ENCODE measurements around the gene BLOC1S1. TPM values are rescaled to one million over a fixed set of nuclear protein-coding genes. Genes with fewer than 3 reads are reported as not detected.
A peak's percentile ranks its signal among the peaks of the same experiment; 100 is the strongest.

Gene BLOC1S1
- total and polyA plus RNA-seq, 2 of the 4 experiments (the other 2 are of a cell fraction) = 128 to 285 TPM

DNA sequence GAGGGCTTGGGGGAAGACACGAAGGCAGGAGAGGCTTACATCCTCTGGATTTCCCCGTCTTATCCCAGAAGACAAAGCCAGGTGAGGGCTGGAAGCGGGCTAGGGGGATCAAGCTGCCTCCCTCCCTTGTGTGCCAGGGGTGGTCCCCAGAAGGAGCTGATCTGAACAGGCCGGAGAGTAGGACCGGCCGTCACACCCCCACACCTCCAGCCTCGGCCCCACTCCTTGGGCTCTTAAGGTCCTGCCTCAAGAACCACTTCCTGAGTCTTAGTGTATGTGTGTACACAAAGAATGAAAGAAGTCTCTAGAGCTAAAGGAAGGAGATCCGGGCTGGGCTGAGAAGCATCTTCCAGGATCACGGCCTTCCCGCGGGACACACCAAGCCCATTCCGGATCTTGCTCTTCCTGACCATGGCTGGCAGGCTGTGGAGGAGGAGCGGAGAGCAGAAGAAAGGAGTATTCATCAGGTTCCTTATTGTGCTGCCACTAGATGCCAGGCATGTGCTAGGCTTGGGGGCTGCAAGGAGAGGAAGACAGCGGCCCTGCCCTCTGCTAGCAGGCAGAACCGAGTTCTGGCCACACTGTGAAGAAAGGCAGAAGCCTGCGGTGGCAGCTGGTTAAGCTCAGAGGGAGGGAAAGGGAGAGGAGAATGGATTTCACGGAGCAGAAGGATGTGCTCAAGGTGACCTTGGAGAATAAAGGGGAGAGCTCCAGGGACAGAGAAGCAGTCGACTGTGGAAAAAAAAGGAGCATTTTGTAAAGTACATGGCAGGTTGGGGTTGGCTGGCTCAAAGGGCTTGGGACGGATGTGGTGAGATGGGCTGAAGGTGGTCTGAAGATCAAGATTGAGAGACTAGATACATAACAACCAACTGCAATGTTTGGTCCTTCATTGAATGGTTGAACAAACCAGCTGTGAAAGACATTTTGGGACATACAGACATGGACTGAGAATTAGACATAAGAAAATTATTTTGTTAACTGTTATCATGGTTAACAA lies 14.3 kb downstream of the BLOC1S1 start (continued):
- no peak for TF ChIP-seq MXI1 (IDR thresholded peaks at IDR 0.05; ENCODE audit: borderline replicate concordance, low read depth, low read length)
- no peak for TF ChIP-seq RCOR1 (IDR thresholded peaks at IDR 0.05; ENCODE audit: insufficient replicate concordance, low read length)
- no peak for TF ChIP-seq BHLHE40 (IDR thresholded peaks at IDR 0.05; ENCODE audit: low read depth, low read length)
- TF ChIP-seq FOS (IDR thresholded peaks at IDR 0.05; ENCODE audit: low read depth, low read length) = no peak

DNA sequence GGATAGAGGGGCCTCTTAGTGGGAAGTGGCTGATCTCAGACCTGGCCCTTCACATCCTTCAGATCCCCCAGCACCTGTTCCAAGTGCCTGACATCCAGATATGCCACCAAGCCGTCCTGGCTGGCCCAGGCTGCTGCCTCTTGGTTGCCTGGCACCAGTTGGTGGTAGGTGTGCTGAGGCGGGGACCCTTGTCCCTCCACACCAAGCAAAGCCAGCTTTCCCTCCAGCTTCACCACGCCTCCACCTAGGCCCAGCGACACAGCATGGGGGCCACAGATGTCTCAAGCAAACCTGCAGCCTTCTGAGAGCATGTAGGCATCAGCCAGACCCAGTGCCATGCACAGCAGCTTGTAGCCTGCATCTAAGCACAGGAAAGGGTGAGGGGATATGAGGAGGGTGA lies 16.4 kb downstream of the BLOC1S1 start:
- no peak for ATAC-seq (ENCODE audit: low read depth)
- H4K5ac ChIP-seq (ENCODE audit: low read depth, low read length) = no peak overlapping the region
- no peak overlapping the region for H2BK20ac ChIP-seq (ENCODE audit: low read depth, low read length)
- H2BK15ac ChIP-seq (ENCODE audit: low read depth, low read length) = no peak overlapping the region
- no peak overlapping the region for H3K9ac ChIP-seq (ENCODE audit: low read depth, low read length)
- no peak overlapping the region for H2AFZ ChIP-seq (replicated peaks; ENCODE audit: low read length, poor library complexity)
- H3K23ac ChIP-seq (ENCODE audit: low read depth, low read length) = no peak overlapping the region; the same call in none of the 2 replicates
- ChIA-PET POLR2A (ENCODE audit: unreplicated experiment) (no interaction called here), CTCF (no interaction called here)
- H3K9me1 ChIP-seq (ENCODE audit: insufficient read depth, low read length) = no peaks in the 10 kb centered on the region
- H3K4me1 ChIP-seq (ENCODE audit: control insufficient read depth, insufficient read depth, low read length) = peaks cover 2% of the 10 kb centered on the region
- dilution Hi-C loops (cut with HindIII; ENCODE audit: low sequenced_read_pairs, unreplicated experiment) (no loop called here), in situ Hi-C loops (cut with MboI; ENCODE audit: low sequenced_read_pairs) (no loop called here), intact Hi-C loops (cut with micrococcal nuclease) (no loop called here)
- H3K27ac ChIP-seq (ENCODE audit: insufficient read depth, low read length) = no peak overlapping the region
- H2BK120ac ChIP-seq (ENCODE audit: low read depth, low read length) = no peak overlapping the region
- H3K56ac ChIP-seq (ENCODE audit: extremely low read depth, insufficient read depth, low read length) = no peak overlapping the region
- DNase-seq = no peak
- H4K8ac ChIP-seq (ENCODE audit: low read depth in 2 of 2, low read length in 2 of 2) = no peak overlapping the region
- peaks cover 19% of the 10 kb centered on the region for H4K20me1 ChIP-seq (ENCODE audit: insufficient read depth, low read length)
- no peak overlapping the region for H2BK5ac ChIP-seq (ENCODE audit: low read depth, low read length, poor library complexity, severe bottlenecking)
- no peak overlapping the region for H3K14ac ChIP-seq (replicated peaks; ENCODE audit: low read depth, low read length)
- H3K4ac ChIP-seq (ENCODE audit: low read depth, low read length) = no peak overlapping the region
- H3K4me3 ChIP-seq (ENCODE audit: insufficient read depth, low read depth, low read length) = no peak overlapping the region
- TF ChIP-seq FOS (IDR thresholded peaks at IDR 0.05; ENCODE audit: low read depth, low read length) (no peak), POLR2A (IDR thresholded peaks at IDR 0.05; ENCODE audit: low read depth, low read length) (no peak), NFE2L2 (IDR thresholded peaks at IDR 0.05; ENCODE audit: low read depth, low read length) (no peak), MAZ (IDR thresholded peaks at IDR 0.05; ENCODE audit: borderline replicate concordance, low read depth, low read length) (no peak)
- TF ChIP-seq, protein P1, sequence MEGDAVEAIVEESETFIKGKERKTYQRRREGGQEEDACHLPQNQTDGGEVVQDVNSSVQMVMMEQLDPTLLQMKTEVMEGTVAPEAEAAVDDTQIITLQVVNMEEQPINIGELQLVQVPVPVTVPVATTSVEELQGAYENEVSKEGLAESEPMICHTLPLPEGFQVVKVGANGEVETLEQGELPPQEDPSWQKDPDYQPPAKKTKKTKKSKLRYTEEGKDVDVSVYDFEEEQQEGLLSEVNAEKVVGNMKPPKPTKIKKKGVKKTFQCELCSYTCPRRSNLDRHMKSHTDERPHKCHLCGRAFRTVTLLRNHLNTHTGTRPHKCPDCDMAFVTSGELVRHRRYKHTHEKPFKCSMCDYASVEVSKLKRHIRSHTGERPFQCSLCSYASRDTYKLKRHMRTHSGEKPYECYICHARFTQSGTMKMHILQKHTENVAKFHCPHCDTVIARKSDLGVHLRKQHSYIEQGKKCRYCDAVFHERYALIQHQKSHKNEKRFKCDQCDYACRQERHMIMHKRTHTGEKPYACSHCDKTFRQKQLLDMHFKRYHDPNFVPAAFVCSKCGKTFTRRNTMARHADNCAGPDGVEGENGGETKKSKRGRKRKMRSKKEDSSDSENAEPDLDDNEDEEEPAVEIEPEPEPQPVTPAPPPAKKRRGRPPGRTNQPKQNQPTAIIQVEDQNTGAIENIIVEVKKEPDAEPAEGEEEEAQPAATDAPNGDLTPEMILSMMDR (conservative IDR thresholded peaks at IDR 0.05; ENCODE audit: low read depth, low read length) = no peak
- peaks cover 2% of the 10 kb centered on the region; the same call in 1 of the 2 replicates for H3K36me3 ChIP-seq (ENCODE audit: control insufficient read depth, insufficient read depth, low read length)
- BruUV-seq (replicated peaks) = no TSS peak
- H3K27me3 ChIP-seq (ENCODE audit: control insufficient read depth, insufficient read depth, low read length) = no peaks in the 10 kb centered on the region
- H2AK5ac ChIP-seq (ENCODE audit: low read depth, low read length) = 0 out of 2 replicates have a peak overlapping the region, but pooled peaks have one; percentile 14
- H3K79me1 ChIP-seq (ENCODE audit: low read depth in 1 of 2, low read length in 2 of 2) = peaks cover 0 to 41% of the 10 kb centered on the region in 2 experiments; a peak in 2 of 4 replicates
- H3K4me2 ChIP-seq (ENCODE audit: low read depth, low read length) = no peak overlapping the region
- H3K9me3 ChIP-seq (ENCODE audit: control insufficient read depth, insufficient read depth, low read length) = no peaks in the 10 kb centered on the region
- no peak overlapping the region for H3K18ac ChIP-seq (ENCODE audit: low read depth, low read length)
- WGBS, 2 experiments (ENCODE audit: extremely low coverage in 2 of 2, insufficient read length in 1 of 2) = 100% methylated on average over 1 of the region's 4 CpGs; no CpG with 5 or more reads in 1 of the 2 experiments
- H4K91ac ChIP-seq (ENCODE audit: insufficient read depth, low read depth, low read length) = no peak overlapping the region
- peak overlapping the region; percentile 35 for H2AK9ac ChIP-seq (replicated peaks; ENCODE audit: low read depth, low read length, poor library complexity)

Measured in IMR-90 (cell line).